H9 (cell line): ENCODE data around the gene PHACTR1. TPM values are rescaled to one million over a fixed set of nuclear protein-coding genes. Genes with fewer than 3 reads are reported as not detected.

Experiments used
- DNase-seq: peaks from one replicate; pipeline ENCODE4 v3.0.0-alpha.2; 2017
- H2AFZ ChIP-seq: one replicate; pipeline ENCODE4 v1.6.1; 2013; ENCODE audit warnings: mild to moderate bottlenecking, low read length, control low read depth, moderate library complexity
- H2AK5ac ChIP-seq: 2 replicates; pipeline ENCODE4 v1.6.1; 2013; ENCODE audit warnings: low read length, control low read depth, mixed read lengths; ENCODE audit not compliant: insufficient read length
- H2BK120ac ChIP-seq: one replicate; pipeline ENCODE4 v1.6.1; 2013; ENCODE audit warnings: low read depth, mild to moderate bottlenecking, low read length, control low read depth, inconsistent platforms; ENCODE audit not compliant: poor library complexity, severe bottlenecking
- H2BK12ac ChIP-seq: 2 replicates; pipeline ENCODE4 v1.6.1; 2013; ENCODE audit warnings: low read length, control low read depth, mixed read lengths, low read depth; ENCODE audit not compliant: insufficient read length
- H2BK15ac ChIP-seq: 2 replicates; pipeline ENCODE4 v1.6.1; 2013; ENCODE audit warnings: low read depth, low read length, control low read depth
- H2BK20ac ChIP-seq: one replicate; pipeline ENCODE4 v1.6.1; 2013; ENCODE audit warnings: low read depth, mild to moderate bottlenecking, low read length, control low read depth, inconsistent platforms; ENCODE audit not compliant: poor library complexity, severe bottlenecking
- H2BK5ac ChIP-seq: 2 replicates; pipeline ENCODE4 v1.6.1; 2013; ENCODE audit warnings: low read length, control low read depth, mixed read lengths; ENCODE audit not compliant: insufficient read length
- H3K14ac ChIP-seq: 2 replicates; pipeline ENCODE4 v1.6.1; 2013; ENCODE audit warnings: low read length, control low read depth; ENCODE audit not compliant: insufficient read depth
- H3K18ac ChIP-seq: 2 replicates; pipeline ENCODE4 v1.6.1; 2013; ENCODE audit warnings: low read depth, mild to moderate bottlenecking, mixed read lengths, low read length, control low read depth; ENCODE audit not compliant: insufficient read length
- H3K23ac ChIP-seq: 2 replicates; pipeline ENCODE4 v1.6.1; 2013; ENCODE audit warnings: low read length, control low read depth, mixed read lengths, low read depth; ENCODE audit not compliant: insufficient read length
- H3K23me2 ChIP-seq: 2 replicates; pipeline ENCODE4 v1.6.1; 2013; ENCODE audit warnings: low read depth, mild to moderate bottlenecking, mixed read lengths, low read length, control low read depth; ENCODE audit not compliant: insufficient read length, poor library complexity, severe bottlenecking
- H3K27ac ChIP-seq: 2 replicates; pipeline ENCODE4 v1.5.1; 2013; ENCODE audit warnings: low read length, control low read depth, mixed read lengths, low read depth; ENCODE audit not compliant: insufficient read length
- H3K27me3 ChIP-seq: 2 replicates; pipeline ENCODE4 v1.6.1; 2013; ENCODE audit warnings: low read length, control low read depth, inconsistent platforms; ENCODE audit not compliant: insufficient read depth
- H3K4ac ChIP-seq: 2 replicates; pipeline ENCODE4 v1.6.1; 2013; ENCODE audit warnings: low read depth, mild to moderate bottlenecking, control low read depth, inconsistent platforms, low read length, moderate library complexity
- H3K4me1 ChIP-seq: 2 replicates; pipeline ENCODE4 v1.6.1; 2013; ENCODE audit warnings: low read length, control low read depth, inconsistent platforms; ENCODE audit not compliant: insufficient read depth
- H3K4me2 ChIP-seq: 2 replicates; pipeline ENCODE4 v1.6.1; 2013; ENCODE audit warnings: low read length, control low read depth, mixed read lengths; ENCODE audit not compliant: insufficient read length, insufficient read depth
- H3K56ac ChIP-seq: 2 replicates; pipeline ENCODE4 v1.6.1; 2013; ENCODE audit warnings: low read depth, mild to moderate bottlenecking, mixed read lengths, low read length, control low read depth; ENCODE audit not compliant: insufficient read length
- H3K79me1 ChIP-seq: 2 replicates; pipeline ENCODE4 v1.6.1; 2013; ENCODE audit warnings: low read depth, mild to moderate bottlenecking, moderate library complexity, low read length, control low read depth, inconsistent platforms; ENCODE audit not compliant: insufficient read depth, poor library complexity, severe bottlenecking
- H3K79me2 ChIP-seq: 2 replicates; pipeline ENCODE4 v1.6.1; 2013; ENCODE audit warnings: low read length, control low read depth, inconsistent platforms; ENCODE audit not compliant: insufficient read depth
- H3K9ac ChIP-seq: 2 replicates; pipeline ENCODE4 v1.6.1; 2013; ENCODE audit warnings: low read length, control low read depth, mixed read lengths; ENCODE audit not compliant: insufficient read length; ENCODE audit errors: extremely low read depth
- H3K9me3 ChIP-seq: one replicate; pipeline ENCODE4 v1.6.1; 2013; ENCODE audit warnings: low read depth, low read length, inconsistent platforms; ENCODE audit not compliant: control insufficient read depth
- H3T11ph ChIP-seq: one replicate; pipeline ENCODE4 v1.6.1; 2013; ENCODE audit warnings: mild to moderate bottlenecking, low read length, control low read depth, inconsistent platforms
- H4K20me1 ChIP-seq: one replicate; pipeline ENCODE4 v1.6.1; 2013; ENCODE audit not compliant: control insufficient read depth, insufficient read length, insufficient read depth
- H4K5ac ChIP-seq: 2 replicates; pipeline ENCODE4 v1.6.1; 2013; ENCODE audit warnings: low read depth, mild to moderate bottlenecking, mixed read lengths, low read length, control low read depth; ENCODE audit not compliant: insufficient read length
- H4K8ac ChIP-seq: replicated peaks from 2 replicates; pipeline ENCODE4 v1.6.1; 2013; ENCODE audit warnings: low read length, control low read depth, mixed read lengths, low read depth; ENCODE audit not compliant: insufficient read length
- H4K91ac ChIP-seq: 2 replicates; pipeline ENCODE4 v1.6.1; 2013; ENCODE audit warnings: low read depth, mild to moderate bottlenecking, moderate library complexity, mixed read lengths, low read length, control low read depth; ENCODE audit not compliant: insufficient read length
- H3K27ac Mint-ChIP-seq, 3 experiments: 2 replicates in 2 of 3; 3 replicates in 1 of 3; pipeline ENCODE4 v1.8.0; 2020 to 2021; ENCODE audit warnings: mixed read lengths in 3 of 3, mild to moderate bottlenecking in 1 of 3, moderate library complexity in 1 of 3
- H3K27me3 Mint-ChIP-seq: 2 replicates; pipeline ENCODE4 v1.8.0; 2021; ENCODE audit warnings: low read depth, mild to moderate bottlenecking, moderate library complexity, mixed read lengths
- H3K36me3 Mint-ChIP-seq, 3 experiments: 2 replicates in 2 of 3; 3 replicates in 1 of 3; pipeline ENCODE4 v1.8.0; 2020 to 2021; ENCODE audit warnings: low read depth in 3 of 3, mixed read lengths in 3 of 3; ENCODE audit not compliant: insufficient read depth in 1 of 3
- H3K4me1 Mint-ChIP-seq, 2 experiments: 2 replicates each; pipeline ENCODE4 v1.8.0; 2020; ENCODE audit warnings: mixed read lengths in 2 of 2
- H3K4me3 Mint-ChIP-seq, 2 experiments: 2 replicates in 1 of 2; 3 replicates in 1 of 2; pipeline ENCODE4 v1.8.0; 2020 to 2021; ENCODE audit warnings: mild to moderate bottlenecking in 2 of 2, mixed read lengths in 2 of 2, moderate library complexity in 1 of 2
- H3K9me3 Mint-ChIP-seq, 2 experiments: 2 replicates in 1 of 2; 3 replicates in 1 of 2; pipeline ENCODE4 v1.8.0; 2020; ENCODE audit warnings: mild to moderate bottlenecking in 2 of 2, mixed read lengths in 2 of 2, moderate library complexity in 1 of 2
- CTCF ChIP-seq: fragments of 200-600 bp; sonication (generic); conservative IDR thresholded peaks from 3 replicates; pipeline ENCODE4 v1.8.0; 2021; ENCODE audit warnings: antibody characterized with exemption, mild to moderate bottlenecking
- WGBS: extraction: QIAGEN DNeasy Blood & Tissue Kit; methylation state at CpG from one replicate; pipeline ENCODE4 v1.1.7; 2013; ENCODE audit warnings: missing lambda C conversion rate, low lambda C conversion rate, mixed read lengths; ENCODE audit not compliant: insufficient read length; ENCODE audit errors: extremely low coverage; 5-methylcytosine and 5-hydroxymethylcytosine counted together
- total RNA-seq: library from RNA; stranded (reverse); gene quantifications from 2 replicates; pipeline ENCODE4 v1.2.1, GENCODE V29; 2021

Gene PHACTR1
- total RNA-seq, 1 experiment from 2014 or later: 15.9 TPM

- Histone ChIP-seq H3T11ph (no peak overlapping the region), H4K5ac (no peak overlapping the region)
Measured at GRCh38 chr6:13278991-13279390, 562.4 kb downstream of the PHACTR1 start.

More at GRCh38 chr6:13278991-13279390, 562.4 kb downstream of the PHACTR1 start:
- Histone ChIP-seq H2BK15ac (no peak overlapping the region), H3K23ac (no peak overlapping the region), H4K20me1 (peaks cover 3% of the 10 kb centered on the region), H2BK5ac (no peak overlapping the region), H3K56ac (no peak overlapping the region), H2BK20ac (no peak overlapping the region), H2BK120ac (no peak overlapping the region), H3K4me1 (no peaks in the 10 kb centered on the region), H3K23me2 (no peaks in the 10 kb centered on the region), H3K79me2 (no peaks in the 10 kb centered on the region), H3K4ac (no peak overlapping the region), H3K27me3 (no peaks in the 10 kb centered on the region), H3K27ac (no peak overlapping the region), H2AFZ (no peak overlapping the region), H4K8ac (no peak overlapping the region), H3K4me2 (no peak overlapping the region), H3K9ac (no peak overlapping the region), H4K91ac (no peak overlapping the region), H2BK12ac (no peak overlapping the region), H3K14ac (no peak overlapping the region), H3K79me1 (no peaks in the 10 kb centered on the region), H3K18ac (no peak overlapping the region), H2AK5ac (no peak overlapping the region), H3K9me3 (no peaks in the 10 kb centered on the region)
- Mint-ChIP-seq H3K36me3 (peaks cover 0 to 7% (median 0%) of the 10 kb centered on the region in 3 experiments; a peak in 2 of 7 replicates), H3K27me3 (no peaks in the 10 kb centered on the region), H3K27ac (no peak overlapping the region), H3K4me3 (no peak overlapping the region), H3K4me1 (peaks cover 12 to 17% of the 10 kb centered on the region in 2 experiments), H3K9me3 (no peaks in the 10 kb centered on the region)
- no CpG with 5 or more reads among the region's 4 CpGs for WGBS
- DNase-seq: no peak
- no peak for TF ChIP-seq CTCF
